PC-3 (cell line): Measurements from ENCODE around the gene ZNF425. TPM values are rescaled to one million over a fixed set of nuclear protein-coding genes. Genes with fewer than 3 reads are reported as not detected.

Source experiments
- ATAC-seq: fragments of 200-7000 bp; cut with Tn5 transposase; 2 replicates; pipeline ENCODE4 v1.9.1; 2020; ENCODE audit warnings: mild to moderate bottlenecking, moderate library complexity
- BruUV-seq: library from RNA; stranded (reverse); fragments of 400-500 nt; replicated peaks from 2 replicates; lab custom pipeline; 2021; lab: Mats Ljungman, UMichigan
- CTCF ChIA-PET: fragments of 300-600 bp; sonication (Branson Sonifier 250); formaldehyde crosslinking; loops from one replicate; lab custom pipeline; 2022; ENCODE audit warnings: antibody characterized with exemption; lab: Charles Lee
- POLR2A ChIA-PET: fragments of 300-600 bp; sonication (Branson Sonifier 250); formaldehyde crosslinking; loops from one replicate; lab custom pipeline; 2022; ENCODE audit warnings: antibody characterized with exemption; ENCODE audit not compliant: unreplicated experiment; lab: Charles Lee
- DNase-seq: peaks from one replicate; pipeline ENCODE4 v3.0.0-alpha.2; 2015
- H2AFZ ChIP-seq: fragments of 300-600 bp; sonication (generic); 2 replicates; pipeline ENCODE4 v1.6.0; 2016; ENCODE audit warnings: antibody characterized with exemption, low read length
- H3F3A ChIP-seq: fragments of 300-600 bp; sonication (generic); one replicate; pipeline ENCODE4 v1.6.0; 2017; ENCODE audit warnings: antibody characterized with exemption, low read length, control low read depth, mild to moderate bottlenecking; ENCODE audit not compliant: unreplicated experiment
- H3K27ac ChIP-seq: fragments of 300-600 bp; sonication (generic); 2 replicates; pipeline ENCODE4 v1.5.1; 2016; ENCODE audit warnings: mild to moderate bottlenecking, low read length
- H3K27me3 ChIP-seq: fragments of 300-600 bp; sonication (generic); 2 replicates; pipeline ENCODE4 v1.6.1; 2016; ENCODE audit warnings: low read length, mixed read lengths
- H3K36me3 ChIP-seq: fragments of 300-600 bp; sonication (generic); 2 replicates; pipeline ENCODE4 v1.6.1; 2016; ENCODE audit warnings: low read depth, mixed run types, low read length, mixed read lengths
- H3K4me1 ChIP-seq: fragments of 300-600 bp; sonication (generic); 2 replicates; pipeline ENCODE4 v1.5.1; 2016; ENCODE audit warnings: low read length; ENCODE audit not compliant: insufficient read depth
- H3K4me2 ChIP-seq: fragments of 300-600 bp; sonication (generic); 2 replicates; pipeline ENCODE4 v1.6.0; 2016; ENCODE audit warnings: low read length
- H3K4me3 ChIP-seq: fragments of 300-600 bp; sonication (generic); 2 replicates; pipeline ENCODE4 v1.5.1; 2016; ENCODE audit warnings: mild to moderate bottlenecking, low read length, mixed read lengths
- H3K79me2 ChIP-seq: fragments of 300-600 bp; sonication (generic); 2 replicates; pipeline ENCODE4 v1.6.1; 2017; ENCODE audit warnings: low read length, mixed read lengths
- H3K9ac ChIP-seq: fragments of 300-600 bp; sonication (generic); 2 replicates; pipeline ENCODE4 v1.6.0; 2016; ENCODE audit warnings: mild to moderate bottlenecking, low read length
- H3K9me2 ChIP-seq: fragments of 300-600 bp; sonication (generic); replicated peaks from 2 replicates; pipeline ENCODE4 v1.6.1; 2016; ENCODE audit warnings: mixed run types, low read length, mixed read lengths
- H3K9me3 ChIP-seq: fragments of 300-600 bp; sonication (generic); 2 replicates; pipeline ENCODE4 v1.6.1; 2016; ENCODE audit warnings: low read length, mixed read lengths
- H4K20me1 ChIP-seq: fragments of 300-600 bp; sonication (generic); 2 replicates; pipeline ENCODE4 v1.6.1; 2016; ENCODE audit warnings: low read length, mixed read lengths
- CTCF ChIP-seq: fragments of 300-600 bp; sonication (generic); conservative IDR thresholded peaks from 2 replicates; pipeline ENCODE4 v1.5.1; 2017; ENCODE audit warnings: antibody characterized with exemption, low read depth, mild to moderate bottlenecking, low read length
- EZH2 ChIP-seq: fragments of 300-600 bp; sonication (generic); IDR thresholded peaks from one replicate; pipeline ENCODE4 v1.6.1; 2017; ENCODE audit warnings: antibody characterized with exemption, mild to moderate bottlenecking, low read length; ENCODE audit not compliant: unreplicated experiment
- EZH2phosphoT487 ChIP-seq: fragments of 300-600 bp; sonication (generic); IDR thresholded peaks from 2 replicates; pipeline ENCODE4 v1.6.1; 2018; ENCODE audit warnings: mild to moderate bottlenecking, antibody characterized with exemption, low read length, borderline replicate concordance
- intact Hi-C: fragments of 100-400 bp; cut with micrococcal nuclease; formaldehyde crosslinking; loops from 2 replicates; pipeline ENCODE4 v1.9.0; 2023
- total RNA-seq: library from RNA; depleted of rRNA; stranded (reverse); fragments of >200 nt; gene quantifications from 2 replicates; pipeline ENCODE4 v1.2.3, GENCODE V29; 2014

Gene ZNF425
- total RNA-seq, 1 experiment from 2014 or later = 1.6 TPM

- Histone ChIP-seq H3K4me3 (no peak overlapping the region), H3K79me2 (no peaks in the 10 kb centered on the region), H2AFZ (no peak overlapping the region), H3K36me3 (peaks cover 3% of the 10 kb centered on the region; the same call in 1 of the 2 replicates), H3K9me2 (no peaks in the 10 kb centered on the region), H3K9ac (no peak overlapping the region), H3K4me2 (no peak overlapping the region), H3K9me3 (no peaks in the 10 kb centered on the region), H3K27ac (no peak overlapping the region), H3K4me1 (no peaks in the 10 kb centered on the region), H3K27me3 (no peaks in the 10 kb centered on the region), H4K20me1 (no peaks in the 10 kb centered on the region), H3F3A (no peaks in the 10 kb centered on the region)
- ChIA-PET POLR2A (interaction anchor here (0.6 kb wide), 1 partner anchor 187 kb away, joined by 3 read pairs; the partner anchor contains the start of gene ZNF783), CTCF (no interaction called here)
- DNase-seq (no peak), ATAC-seq (no peak)
- intact Hi-C loops = no loop called here
- no TSS peak for BruUV-seq
- no peak for TF ChIP-seq EZH2phosphoT487
- no peak for TF ChIP-seq EZH2
Observed at GRCh38 chr7:149075286-149075685, 50.8 kb downstream of the ZNF425 start.

GRCh38 chr7:149074116-149074885 lies 51.8 kb downstream of the ZNF425 start:
- Histone ChIP-seq H2AFZ (no peak overlapping the region), H3K4me2 (no peak overlapping the region), H3K4me1 (no peaks in the 10 kb centered on the region), H3K9me2 (no peaks in the 10 kb centered on the region), H3F3A (no peaks in the 10 kb centered on the region), H3K9ac (no peak overlapping the region), H3K79me2 (no peaks in the 10 kb centered on the region), H3K36me3 (peaks cover 3% of the 10 kb centered on the region; the same call in 1 of the 2 replicates), H4K20me1 (no peaks in the 10 kb centered on the region), H3K9me3 (no peaks in the 10 kb centered on the region), H3K27ac (no peak overlapping the region), H3K4me3 (no peak overlapping the region), H3K27me3 (no peaks in the 10 kb centered on the region)
- CTCF ChIA-PET = no interaction called here
- ATAC-seq = no peak
- no TSS peak for BruUV-seq
- no peak for DNase-seq
- intact Hi-C loops = no loop called here
- POLR2A ChIA-PET = interaction anchor here (0.6 kb wide), 1 partner anchor 118 kb away, joined by 8 read pairs; no protein-coding TSS in a partner anchor
- TF ChIP-seq EZH2 (no peak), EZH2phosphoT487 (no peak), CTCF (no peak)

- Histone ChIP-seq H3K79me2 (no peaks in the 10 kb centered on the region), H3F3A (no peaks in the 10 kb centered on the region), H3K4me3 (no peak overlapping the region), H3K36me3 (peaks cover 3% of the 10 kb centered on the region; the same call in 1 of the 2 replicates), H3K9ac (no peak overlapping the region), H2AFZ (no peak overlapping the region), H4K20me1 (no peaks in the 10 kb centered on the region), H3K27me3 (no peaks in the 10 kb centered on the region), H3K4me2 (no peak overlapping the region), H3K27ac (no peak overlapping the region), H3K9me2 (no peaks in the 10 kb centered on the region), H3K9me3 (no peaks in the 10 kb centered on the region), H3K4me1 (no peaks in the 10 kb centered on the region)
- BruUV-seq = no TSS peak
- intact Hi-C loops = no loop called here
- ATAC-seq (no peak), DNase-seq (no peak)
- ChIA-PET CTCF (no interaction called here), POLR2A (no interaction called here)
- no peak for TF ChIP-seq CTCF
- no peak for TF ChIP-seq EZH2phosphoT487
- TF ChIP-seq EZH2 = no peak
Observed at GRCh38 chr7:149072438-149072775, 53.7 kb downstream of the ZNF425 start.
